MV-4-11 (cell line): Measurements from ENCODE around the gene RAP1GAP2.

Experiments
- DNase-seq: peaks from one replicate; lab custom pipeline; 2025; lab: John Stamatoyannopoulos, UW

RAP1GAP2 gene

DNA sequence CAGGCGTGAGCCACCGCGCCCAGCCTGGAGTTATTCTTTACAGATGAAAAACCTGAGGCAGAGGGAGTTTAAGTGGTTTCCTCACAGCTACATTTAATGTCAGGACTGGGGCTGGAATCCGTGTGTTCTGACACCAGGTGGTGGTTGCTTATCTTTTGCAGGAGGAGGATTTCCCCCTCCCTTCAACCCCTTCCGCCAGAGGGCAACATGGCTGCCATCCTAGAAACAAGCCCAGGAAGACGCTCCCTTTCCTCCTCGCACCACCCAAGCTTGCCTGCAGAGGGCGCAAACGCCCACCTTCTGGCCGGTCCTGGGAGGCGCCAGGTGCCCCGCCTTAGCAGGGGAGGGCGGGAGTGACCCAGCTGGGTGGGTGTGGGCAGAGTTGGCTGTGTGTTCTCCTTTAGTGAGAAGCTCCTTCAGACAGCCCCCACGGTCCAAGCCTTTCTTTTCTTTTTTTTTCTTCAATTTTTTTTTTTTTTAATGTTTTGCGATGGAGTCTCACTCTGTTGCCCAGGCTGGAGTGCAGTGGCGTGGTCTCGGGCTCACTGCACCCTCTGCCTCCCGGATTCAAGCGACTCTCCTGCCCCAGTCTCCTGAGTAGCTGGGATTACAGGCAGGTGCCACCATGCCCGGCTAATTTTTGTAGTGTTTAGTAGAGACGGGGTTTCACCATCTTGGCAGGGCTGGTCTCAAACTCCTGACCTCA is 9.9 kb upstream of the RAP1GAP2 start:
- DNase-seq, result peak; percentile 89

DNA sequence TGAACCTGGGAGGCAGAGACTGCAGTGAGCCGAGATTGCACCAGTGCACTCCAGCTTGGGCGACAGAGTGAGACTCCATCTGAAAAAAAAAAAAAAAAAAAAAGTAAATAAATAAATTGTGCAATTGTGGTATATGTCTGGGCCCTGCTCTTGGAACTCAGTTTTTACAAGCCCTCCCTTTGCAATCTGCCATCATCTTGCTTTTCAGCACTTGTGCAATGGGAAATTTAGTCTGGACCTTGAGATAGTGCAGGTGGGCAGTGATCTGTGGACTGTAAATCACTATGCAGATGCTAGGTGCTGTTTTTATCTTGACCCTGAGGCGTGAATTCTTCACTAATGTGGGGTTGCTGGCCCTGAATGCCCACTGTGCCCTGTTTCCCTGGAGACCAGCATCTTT is 6.5 kb upstream of the RAP1GAP2 start:
- DNase-seq, result peak; percentile 41

DNA sequence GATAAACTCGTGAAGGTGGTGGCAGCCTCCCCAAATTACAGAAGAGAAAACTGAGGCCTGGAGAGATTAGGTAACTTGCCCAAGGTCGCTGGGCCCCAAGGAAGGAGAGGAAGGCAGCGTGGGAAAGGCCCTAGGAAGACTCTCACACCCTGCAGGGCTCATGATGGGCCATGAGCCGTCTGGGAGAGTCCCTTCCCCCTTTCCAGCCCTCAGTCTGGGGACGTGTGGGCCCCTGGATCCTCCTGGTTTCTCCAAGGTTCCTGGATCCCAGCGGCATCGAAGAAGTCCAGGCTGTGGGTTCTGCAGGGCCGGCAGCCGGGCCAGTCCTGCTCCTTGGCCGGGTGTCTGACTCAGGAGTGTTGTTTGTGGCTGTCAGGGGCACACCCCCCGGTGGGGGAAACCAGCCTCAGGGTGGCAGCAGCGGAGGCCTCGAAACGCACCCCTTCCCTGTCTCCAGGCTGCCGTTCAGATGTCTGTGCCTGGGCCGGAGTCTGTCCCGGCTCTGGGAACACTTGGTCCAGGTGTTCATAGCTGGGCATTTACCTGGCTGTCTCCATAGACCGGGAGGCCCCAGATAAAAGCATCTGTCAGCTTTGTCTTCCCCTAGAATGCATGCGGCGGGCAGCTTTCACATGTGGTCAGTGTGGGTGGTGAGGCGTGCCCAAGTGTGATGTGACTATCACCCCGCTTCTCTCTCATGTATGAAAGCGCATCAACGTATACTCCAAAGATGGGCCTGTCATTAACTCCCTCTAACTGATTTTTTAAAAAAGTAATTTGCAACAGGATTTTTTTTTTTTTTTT is 3.7 kb upstream of the RAP1GAP2 start:
- no peak for DNase-seq

DNA sequence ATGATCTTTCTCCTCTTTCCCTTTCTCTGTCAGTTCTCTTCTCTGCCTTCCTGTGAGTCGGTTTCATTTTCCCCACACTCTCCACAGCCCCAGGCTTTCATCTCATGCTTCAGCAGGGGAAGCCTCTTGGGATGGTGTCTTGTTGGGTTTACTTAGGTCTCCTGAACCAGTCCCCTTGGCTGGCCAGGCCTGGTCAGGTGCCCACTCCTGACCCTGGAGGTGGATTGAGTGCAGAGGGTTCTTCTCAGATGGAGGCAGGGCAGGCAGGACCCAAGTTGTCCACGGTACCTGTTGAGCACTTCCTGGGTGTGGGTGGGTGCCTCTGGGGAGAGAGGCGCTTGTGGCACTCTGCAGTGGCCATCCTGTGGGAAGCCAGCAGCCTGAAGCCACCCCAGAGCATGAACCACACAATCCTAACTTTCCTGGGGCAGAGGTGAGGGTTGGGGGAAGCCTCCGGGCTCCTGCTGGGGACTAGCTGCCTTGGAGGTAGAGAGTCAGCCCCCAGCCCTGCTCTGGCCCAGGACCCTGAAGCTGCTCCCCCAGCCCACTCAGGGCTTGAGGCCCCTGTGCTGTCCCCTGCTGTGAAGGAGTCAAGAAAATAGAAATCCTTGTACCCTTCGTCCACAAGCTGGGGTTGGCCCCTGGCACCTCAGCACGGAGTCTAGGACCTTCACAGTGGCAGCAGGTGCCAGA is 2.0 kb upstream of the RAP1GAP2 start:
- peak; percentile 36 for DNase-seq

DNA sequence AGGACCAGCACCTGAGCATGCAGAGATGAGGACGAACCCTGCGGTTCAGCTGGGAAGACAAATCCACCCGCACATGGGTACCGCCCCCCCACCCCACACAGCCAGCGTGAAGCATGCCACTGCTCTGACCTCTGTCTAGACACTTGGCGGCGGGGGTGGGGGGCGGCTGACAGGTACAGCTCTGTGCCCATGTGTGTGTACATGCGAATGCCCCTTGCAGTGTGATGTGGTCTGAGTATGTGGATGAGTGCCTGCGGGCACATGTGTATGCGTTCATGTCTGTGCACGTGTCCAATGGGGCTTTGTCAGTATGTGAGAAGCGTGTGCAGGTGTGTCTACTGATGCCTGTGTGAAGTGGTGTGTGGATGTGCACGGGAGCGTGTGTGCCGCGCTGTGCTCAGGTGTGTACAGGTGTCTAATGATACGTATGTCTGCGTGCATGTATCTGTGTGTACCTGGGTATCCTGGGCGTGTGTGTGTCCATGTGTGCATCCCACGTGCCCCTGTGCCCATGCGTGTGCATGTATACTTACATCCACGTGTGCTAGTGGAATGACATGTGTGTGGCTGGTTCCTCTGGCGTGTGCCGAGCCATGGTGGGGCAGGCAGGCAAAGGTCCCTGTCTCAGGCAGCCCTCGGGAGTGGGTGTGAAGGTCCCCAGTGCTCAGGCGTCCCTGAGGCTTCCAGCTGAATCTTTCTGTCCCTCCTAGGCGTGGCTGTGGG is 636 bp upstream of the RAP1GAP2 start:
- no peak for DNase-seq

DNA sequence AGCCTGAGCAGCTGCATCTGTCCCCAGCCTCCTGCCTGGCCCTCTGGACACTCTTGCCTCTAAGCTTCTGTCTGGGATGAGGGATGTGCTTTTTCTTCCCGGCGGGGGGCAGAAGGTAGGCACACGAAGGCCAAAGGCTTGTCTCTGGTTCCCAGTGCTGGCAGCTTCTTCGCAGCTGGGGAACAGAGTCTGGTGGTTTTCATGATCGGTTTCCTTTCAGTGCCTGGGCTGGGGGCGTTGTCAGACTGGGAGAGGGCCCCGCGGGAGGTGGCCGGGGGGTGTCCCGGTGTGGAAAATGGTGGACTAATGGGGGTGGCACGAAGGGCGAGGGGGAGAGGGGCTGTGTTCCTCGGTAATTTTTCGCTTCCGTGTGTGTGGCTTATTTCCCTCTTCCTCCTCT is 988 bp downstream of the RAP1GAP2 start:
- no peak for DNase-seq

DNA sequence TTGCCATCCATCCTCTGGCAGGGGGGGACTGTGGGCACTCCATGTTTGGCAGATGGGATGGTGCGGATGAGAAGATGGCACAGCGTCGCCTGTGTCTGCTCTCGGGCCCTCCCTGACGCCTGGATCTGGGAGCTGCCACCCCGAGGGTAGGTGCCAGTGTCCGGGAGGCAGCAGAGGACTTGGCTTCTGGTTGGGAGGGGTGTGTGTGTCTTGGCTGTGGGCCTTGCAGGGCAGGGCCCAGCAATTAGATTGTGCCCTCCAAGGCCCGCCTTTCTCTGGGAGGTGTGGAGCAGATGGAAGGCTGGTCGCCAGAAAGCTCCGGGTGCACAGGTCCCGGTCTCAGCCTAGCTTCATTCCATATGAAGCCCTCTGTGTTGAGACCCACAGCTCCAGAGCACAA is 1.4 kb downstream of the RAP1GAP2 start:
- no peak for DNase-seq

DNA sequence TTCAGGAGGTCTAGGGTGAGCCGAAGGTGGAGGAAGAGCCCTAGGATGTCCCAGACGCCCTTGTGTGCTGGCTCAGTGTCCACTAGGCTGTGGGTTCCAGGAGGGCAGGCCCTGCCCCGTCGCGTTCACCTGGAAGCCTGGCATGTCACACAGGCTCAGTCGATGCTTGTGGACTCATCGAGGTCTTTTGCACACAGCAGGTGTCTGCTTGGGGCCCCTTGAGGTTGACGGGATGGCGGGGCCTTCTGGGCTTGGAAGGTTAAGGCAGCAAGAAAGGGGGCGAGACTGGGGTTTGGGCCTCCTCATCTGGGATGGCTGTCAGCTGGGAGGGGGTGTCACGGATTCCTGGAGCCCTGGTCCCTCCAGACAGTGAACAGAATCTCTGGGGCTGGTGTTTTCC is 1.9 kb downstream of the RAP1GAP2 start:
- no peak for DNase-seq

DNA sequence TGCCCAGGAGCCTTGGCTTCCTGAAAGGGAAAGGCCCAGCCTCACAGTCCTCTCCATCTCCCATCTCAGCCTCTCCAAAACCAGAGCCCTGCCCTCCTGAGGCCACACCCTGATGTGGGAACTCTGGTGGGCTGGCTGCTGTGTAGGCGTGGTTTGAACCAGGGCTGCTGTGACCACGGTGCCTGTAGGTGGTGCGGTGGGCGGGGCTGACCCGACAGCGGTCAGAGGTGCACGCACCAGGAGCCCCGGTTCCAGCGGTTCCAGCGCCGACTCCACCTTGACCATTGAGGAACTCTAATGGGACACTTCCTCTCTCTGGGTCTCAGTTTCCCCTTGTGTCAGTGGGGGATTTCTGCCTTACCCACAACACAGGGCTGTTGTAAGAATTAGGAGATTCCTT is 2.4 kb downstream of the RAP1GAP2 start:
- DNase-seq, result no peak

DNA sequence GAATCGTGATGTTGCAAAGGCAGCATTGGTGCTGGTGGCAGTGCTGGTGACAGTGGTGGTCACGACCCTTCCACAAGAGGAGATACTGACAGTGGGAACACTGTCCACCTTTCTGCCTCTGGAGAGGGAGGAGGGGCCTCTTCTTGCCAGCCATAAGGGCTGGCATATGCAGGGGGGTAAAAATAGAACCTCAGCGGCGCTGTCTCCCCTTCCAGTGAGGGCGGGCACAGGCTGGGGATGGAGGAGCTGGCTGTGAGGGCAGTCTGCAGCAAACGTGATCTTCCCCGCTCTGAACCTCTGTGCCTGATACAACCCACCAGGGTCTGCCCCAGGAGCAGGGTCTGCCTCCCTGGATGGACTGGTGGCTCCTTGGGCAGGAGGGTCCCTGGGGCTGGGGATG is 3.4 kb downstream of the RAP1GAP2 start:
- no peak for DNase-seq

DNA sequence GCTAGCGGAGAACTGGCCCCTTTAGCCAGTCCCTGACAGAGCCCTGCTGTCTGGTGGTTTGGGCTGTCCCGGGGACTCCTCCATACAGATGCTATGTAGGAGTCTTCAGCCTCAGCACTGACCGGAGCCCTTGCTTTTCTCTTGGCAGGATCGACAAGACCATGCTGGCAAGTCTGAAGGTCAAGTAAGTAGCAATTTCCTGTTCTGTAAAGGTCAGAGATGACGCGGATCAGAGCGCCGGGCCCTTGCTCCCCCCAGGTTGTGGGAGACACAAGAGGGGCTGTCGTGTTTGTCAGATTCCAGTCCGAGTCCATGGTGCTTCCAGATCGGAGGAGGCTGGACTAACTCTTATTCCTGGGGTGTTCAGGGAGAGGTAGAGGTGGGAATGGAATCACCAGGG is 4.1 kb downstream of the RAP1GAP2 start:
- DNase-seq, result no peak

DNA sequence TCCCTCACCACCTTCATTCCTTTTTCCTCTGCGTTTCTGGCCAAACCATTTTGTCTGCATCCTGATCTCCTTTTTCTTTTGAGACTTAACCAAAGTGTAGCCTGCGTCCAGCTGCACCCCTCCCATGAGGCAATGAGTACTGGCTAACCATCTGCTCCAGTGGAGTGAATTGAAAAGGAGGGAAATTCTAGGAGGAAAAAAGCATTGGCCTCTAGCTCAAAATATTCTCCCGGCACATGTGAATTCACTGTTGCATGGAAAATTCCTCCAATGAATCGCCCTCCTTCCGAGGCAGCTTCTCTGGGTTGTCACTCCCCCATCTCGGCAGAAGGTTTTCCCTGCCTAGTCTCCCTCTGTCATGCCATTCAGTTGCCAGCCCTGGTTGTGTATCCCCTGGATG is 5.6 kb downstream of the RAP1GAP2 start:
- no peak for DNase-seq

DNA sequence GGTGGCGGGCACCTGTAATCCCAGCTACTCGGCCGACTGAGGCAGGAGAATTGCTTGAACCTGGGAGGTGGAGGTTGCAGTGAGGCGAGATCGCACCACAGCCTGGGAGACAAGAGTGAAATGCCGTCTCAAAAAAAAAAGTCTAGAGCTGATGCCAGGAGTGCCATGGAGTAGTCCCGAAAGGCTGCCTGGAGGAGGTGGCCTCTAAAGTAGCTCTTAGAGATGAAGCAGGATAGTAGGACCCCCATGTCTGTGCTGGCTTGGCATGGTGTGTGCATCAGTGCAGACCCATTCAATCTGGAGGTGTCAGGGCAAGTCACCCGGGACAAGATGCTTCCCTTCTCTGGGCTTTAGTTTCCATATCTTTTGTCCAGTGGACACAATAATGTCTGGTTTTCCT is 6.3 kb downstream of the RAP1GAP2 start:
- no peak for DNase-seq

DNA sequence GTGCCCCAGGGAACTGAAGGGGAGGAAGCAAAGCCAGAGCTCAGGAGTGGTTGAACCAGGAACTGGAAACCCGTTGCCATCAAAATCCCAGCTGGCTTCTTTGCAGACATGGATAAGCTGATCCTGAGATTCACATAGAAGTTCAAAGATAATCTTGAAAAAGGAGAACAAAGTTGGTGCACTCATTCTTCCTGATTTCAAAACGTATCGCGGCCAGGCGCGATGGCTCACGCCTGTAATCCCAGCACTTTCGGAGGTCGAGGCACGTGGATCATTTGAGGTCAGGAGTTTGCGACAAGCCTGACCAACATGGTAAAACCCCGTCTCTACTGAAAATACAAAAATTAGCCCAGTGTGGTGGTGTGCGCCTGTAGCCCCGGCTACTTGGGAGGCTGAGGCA is 7.1 kb downstream of the RAP1GAP2 start:
- peak; percentile 70 for DNase-seq

DNA sequence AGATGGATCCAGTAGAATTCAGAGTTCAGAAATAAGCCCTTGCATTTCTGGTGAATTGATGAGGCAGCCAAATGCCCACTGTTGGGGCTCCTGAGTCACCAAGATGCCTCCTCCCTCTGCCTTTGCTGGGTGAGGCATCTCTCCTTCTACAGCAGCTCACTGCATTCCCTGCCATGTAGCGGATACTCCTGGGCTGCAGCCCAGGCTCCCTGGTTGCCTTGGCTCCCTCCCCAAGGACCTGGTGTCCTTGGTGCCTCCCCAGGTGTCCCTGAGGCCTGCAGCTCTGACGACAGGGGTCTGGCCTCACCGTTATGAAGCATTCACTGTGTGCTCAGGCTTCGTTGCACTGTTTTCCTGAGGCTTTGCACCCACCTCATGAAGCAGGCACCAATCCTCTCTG is 7.7 kb downstream of the RAP1GAP2 start:
- DNase-seq, result no peak

DNA sequence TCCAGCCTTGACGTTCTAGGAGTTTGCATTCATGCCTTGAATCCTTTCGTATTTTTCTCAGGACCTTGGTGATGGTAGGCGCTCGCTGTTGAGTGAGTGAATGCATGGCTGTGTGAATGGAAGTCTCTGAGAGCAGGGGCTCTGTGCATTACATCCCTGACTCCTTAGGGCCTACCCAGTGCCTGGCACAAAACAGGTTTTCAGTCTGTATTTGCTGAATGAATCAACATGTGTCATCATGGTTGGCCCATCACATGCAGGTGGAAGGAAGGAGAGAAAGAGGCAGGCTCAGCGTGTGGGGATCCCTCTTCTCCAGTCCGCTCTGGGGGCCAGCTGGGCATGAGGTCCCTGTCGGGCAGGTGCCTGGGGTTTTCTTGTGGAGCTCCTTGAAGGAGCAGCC is 8.7 kb downstream of the RAP1GAP2 start:
- no peak for DNase-seq

DNA sequence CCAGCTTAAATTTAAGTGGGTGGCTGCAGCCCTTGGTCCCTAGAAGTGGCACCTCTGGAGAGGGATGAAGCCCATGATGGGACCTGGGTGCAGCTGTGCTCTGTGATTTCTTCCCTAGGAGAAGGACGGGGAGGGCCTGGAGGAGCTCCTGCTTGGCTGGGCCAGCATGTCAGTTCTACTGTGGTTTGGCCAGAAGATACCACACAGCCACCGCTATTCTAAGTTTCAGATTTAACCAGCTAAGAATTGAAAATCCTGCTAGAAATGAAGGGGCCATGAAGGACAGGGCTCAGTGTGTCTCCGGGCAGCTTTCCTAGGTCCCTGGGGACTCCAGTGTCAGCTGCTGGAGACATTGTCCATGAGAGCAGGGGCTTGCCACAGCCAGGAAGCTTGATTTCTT is 9.7 kb downstream of the RAP1GAP2 start:
- no peak for DNase-seq

DNA sequence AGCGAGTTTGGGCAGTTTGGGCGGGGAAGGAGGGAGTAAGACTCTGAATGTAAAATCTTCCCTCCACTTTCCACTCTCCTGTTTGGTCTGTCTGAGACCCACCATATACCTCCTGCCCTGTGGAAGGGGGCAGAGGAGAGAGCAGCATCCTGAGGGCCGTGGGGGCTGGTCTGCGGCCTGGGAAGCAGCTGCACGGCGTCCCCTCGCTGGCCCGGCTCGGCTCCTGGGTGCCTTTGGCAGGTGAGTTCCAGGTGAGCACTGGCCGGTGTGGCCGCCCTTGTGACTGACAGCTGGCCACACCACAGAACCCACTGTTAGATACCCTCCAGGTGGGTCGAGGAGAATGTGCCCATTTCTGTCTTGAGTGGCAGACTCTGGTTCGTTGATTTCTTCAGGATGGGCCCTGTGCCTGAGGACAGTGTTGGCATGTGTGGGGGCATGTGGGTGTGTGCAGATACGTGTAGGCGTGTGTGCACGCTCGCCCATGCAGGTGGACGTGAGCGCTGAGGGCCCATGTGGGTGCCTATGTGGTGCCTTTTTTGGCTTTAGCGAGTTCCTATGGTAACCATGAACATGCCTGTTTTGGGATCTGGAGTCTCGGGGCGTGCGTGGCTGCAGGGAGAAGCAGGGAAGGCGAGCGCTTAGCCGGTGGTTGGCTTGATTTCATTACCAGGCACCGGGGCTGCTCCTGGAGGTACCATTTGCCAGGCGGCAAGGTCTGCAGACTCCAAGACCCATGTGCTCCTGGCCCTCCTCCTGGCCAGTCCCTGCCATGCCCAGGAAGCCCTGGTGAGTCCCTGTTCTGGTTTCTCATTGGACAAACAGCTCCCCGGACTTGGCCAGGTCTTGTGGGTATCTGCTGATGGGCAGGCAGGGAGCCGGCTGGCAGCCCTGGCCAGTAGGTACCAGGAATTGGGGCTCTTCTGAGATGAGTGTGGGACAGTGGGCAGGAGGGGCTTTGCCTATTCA is 12.4 kb downstream of the RAP1GAP2 start:
- DNase-seq, result no peak

DNA sequence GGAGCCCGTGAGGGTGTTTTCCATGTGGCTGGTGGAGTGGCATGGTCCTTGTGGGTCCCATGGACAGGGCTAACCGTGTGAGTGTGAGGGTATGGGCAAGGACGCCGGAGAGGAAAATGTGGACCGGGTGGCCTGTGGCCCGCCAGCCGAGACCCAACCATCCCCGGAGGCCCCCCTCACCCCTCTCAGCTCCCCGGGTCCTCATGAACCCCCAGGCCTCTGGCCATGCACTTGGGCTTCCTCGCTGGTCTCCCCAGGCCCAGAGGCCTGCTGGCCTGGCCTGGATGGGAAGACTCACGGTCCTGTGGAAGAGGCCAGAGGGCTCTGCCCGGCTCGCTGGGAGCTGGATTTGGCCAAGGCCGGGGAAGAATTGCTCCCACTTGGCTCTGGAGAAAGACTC is 13.1 kb downstream of the RAP1GAP2 start:
- DNase-seq, result no peak

DNA sequence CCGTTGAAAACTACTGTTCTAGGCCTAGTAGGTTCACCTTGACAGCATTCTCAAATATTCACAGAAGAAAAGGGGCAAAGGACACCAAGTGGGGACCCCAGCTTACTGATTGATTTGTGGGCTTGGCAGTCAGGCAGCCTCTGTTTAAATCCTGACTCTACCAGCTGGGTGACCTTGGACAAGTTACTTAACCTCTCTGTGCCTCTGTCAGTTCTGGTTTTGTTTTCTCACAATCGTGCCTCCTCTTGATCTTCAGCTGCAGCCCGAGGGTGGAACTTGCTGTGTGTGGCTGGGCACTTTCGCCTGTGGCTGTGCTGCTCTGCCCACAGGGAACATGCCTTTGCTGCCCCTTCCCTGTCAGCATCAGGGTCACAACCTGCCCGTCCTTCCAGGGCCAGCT is 17.8 kb downstream of the RAP1GAP2 start:
- DNase-seq, result peak; percentile 74
